ENCODE measurements around the gene PCBP1.
"Not testable (repeated sequence)": the region's sequence is repeated elsewhere in the genome, so short reads cannot be mapped to it uniquely, and the experiment has no call there.

Gene PCBP1

GRCh38 chr2:70088598-70089219 lies 1.4 kb downstream of the PCBP1 start:
- no peak for DNase-seq (ENCODE audit: insufficient read length, low spot score)
- no peak for TF ChIP-seq TAF1 (IDR thresholded peaks at IDR 0.05; ENCODE audit: low read depth, low read length)
- TF ChIP-seq POLR2AphosphoS5 (IDR thresholded peaks at IDR 0.05; ENCODE audit: low read depth, low read length), result no peak
- no peak for TF ChIP-seq PAX5 (IDR thresholded peaks at IDR 0.05; ENCODE audit: insufficient read depth, low read length, severe bottlenecking)
- no peak for TF ChIP-seq POLR2A (IDR thresholded peaks at IDR 0.05; ENCODE audit: low read depth, low read length)
- TF ChIP-seq SPI1 (IDR thresholded peaks at IDR 0.05; ENCODE audit: low read depth, low read length), result no peak
- no peak for TF ChIP-seq POU2F2 (IDR thresholded peaks at IDR 0.05; ENCODE audit: low read depth, low read length)
- FAIRE-seq, result no peak

GRCh38 chr2:70089220-70089982 lies 2.1 kb downstream of the PCBP1 start:
- DNase-seq (ENCODE audit: insufficient read length, low spot score) (no peak), FAIRE-seq (peak; percentile 59)
- TF ChIP-seq POU2F2 (IDR thresholded peaks at IDR 0.05; ENCODE audit: low read depth, low read length) (no peak), TAF1 (IDR thresholded peaks at IDR 0.05; ENCODE audit: low read depth, low read length) (no peak), POLR2A (IDR thresholded peaks at IDR 0.05; ENCODE audit: low read depth, low read length) (peak; percentile 82), PAX5 (IDR thresholded peaks at IDR 0.05; ENCODE audit: insufficient read depth, low read length, severe bottlenecking) (no peak), SPI1 (IDR thresholded peaks at IDR 0.05; ENCODE audit: low read depth, low read length) (no peak), POLR2AphosphoS5 (IDR thresholded peaks at IDR 0.05; ENCODE audit: low read depth, low read length) (peak; percentile 55)

GRCh38 chr2:70089983-70090525 lies 2.8 kb downstream of the PCBP1 start:
- TF ChIP-seq POU2F2 (IDR thresholded peaks at IDR 0.05; ENCODE audit: low read depth, low read length) (no peak), POLR2A (IDR thresholded peaks at IDR 0.05; ENCODE audit: low read depth, low read length) (peak; percentile 52; the same call in 1 of the 2 replicates)
- DNase-seq (ENCODE audit: insufficient read length, low spot score) (no peak), FAIRE-seq (no peak)

- no peak for FAIRE-seq
- DNase-seq (ENCODE audit: insufficient read length, low spot score), result no peak
Observed at GRCh38 chr2:70090706-70091334, 3.5 kb downstream of the PCBP1 start.

GRCh38 chr2:70091364-70091763 lies 4.1 kb downstream of the PCBP1 start:
- no peak for DNase-seq (ENCODE audit: insufficient read length, low spot score)
- TF ChIP-seq TAF1 (IDR thresholded peaks at IDR 0.05; ENCODE audit: low read depth, low read length) (no peak), POU2F2 (IDR thresholded peaks at IDR 0.05; ENCODE audit: low read depth, low read length) (no peak), POLR2A (IDR thresholded peaks at IDR 0.05; ENCODE audit: low read depth, low read length) (no peak), PAX5 (IDR thresholded peaks at IDR 0.05; ENCODE audit: insufficient read depth, low read length, severe bottlenecking) (no peak), SPI1 (IDR thresholded peaks at IDR 0.05; ENCODE audit: low read depth, low read length) (no peak), POLR2AphosphoS5 (IDR thresholded peaks at IDR 0.05; ENCODE audit: low read depth, low read length) (no peak)
- FAIRE-seq, result no peak

More at GRCh38 chr2:70090706-70091334, 3.5 kb downstream of the PCBP1 start:
- TF ChIP-seq SPI1 (IDR thresholded peaks at IDR 0.05; ENCODE audit: low read depth, low read length), result no peak

GRCh38 chr2:70091816-70092215 lies 4.5 kb downstream of the PCBP1 start:
- no peak for FAIRE-seq
- DNase-seq (ENCODE audit: insufficient read length, low spot score), result no peak
- no peak for TF ChIP-seq PAX5 (IDR thresholded peaks at IDR 0.05; ENCODE audit: insufficient read depth, low read length, severe bottlenecking)
- TF ChIP-seq SPI1 (IDR thresholded peaks at IDR 0.05; ENCODE audit: low read depth, low read length), result no peak

GRCh38 chr2:70092576-70093243 lies 5.4 kb downstream of the PCBP1 start:
- not testable (repeated sequence) for FAIRE-seq; DNase-seq (ENCODE audit: insufficient read length, low spot score)

GRCh38 chr2:70094171-70094977 lies 7.1 kb downstream of the PCBP1 start:
- FAIRE-seq (no peak), DNase-seq (ENCODE audit: insufficient read length, low spot score) (no peak)
- no peak for TF ChIP-seq POLR2A (IDR thresholded peaks at IDR 0.05; ENCODE audit: low read depth, low read length)
- no peak for TF ChIP-seq SPI1 (IDR thresholded peaks at IDR 0.05; ENCODE audit: low read depth, low read length)
- no peak for TF ChIP-seq PAX5 (IDR thresholded peaks at IDR 0.05; ENCODE audit: insufficient read depth, low read length, severe bottlenecking)
- no peak for TF ChIP-seq POLR2AphosphoS5 (IDR thresholded peaks at IDR 0.05; ENCODE audit: low read depth, low read length)
- no peak for TF ChIP-seq TAF1 (IDR thresholded peaks at IDR 0.05; ENCODE audit: low read depth, low read length)
- TF ChIP-seq POU2F2 (IDR thresholded peaks at IDR 0.05; ENCODE audit: low read depth, low read length), result no peak

GRCh38 chr2:70094978-70095719 lies 7.9 kb downstream of the PCBP1 start:
- FAIRE-seq, result peak; percentile 54
- TF ChIP-seq PAX5 (IDR thresholded peaks at IDR 0.05; ENCODE audit: insufficient read depth, low read length, severe bottlenecking) (no peak), TAF1 (IDR thresholded peaks at IDR 0.05; ENCODE audit: low read depth, low read length) (peak; percentile 58; the same call in 1 of the 2 replicates), SPI1 (IDR thresholded peaks at IDR 0.05; ENCODE audit: low read depth, low read length) (peak; percentile 77), POLR2A (IDR thresholded peaks at IDR 0.05; ENCODE audit: low read depth, low read length) (peak; percentile 50; the same call in 1 of the 2 replicates), POU2F2 (IDR thresholded peaks at IDR 0.05; ENCODE audit: low read depth, low read length) (no peak), POLR2AphosphoS5 (IDR thresholded peaks at IDR 0.05; ENCODE audit: low read depth, low read length) (no peak)
- DNase-seq (ENCODE audit: insufficient read length, low spot score), result no peak
